Hematopoietic multipotent progenitor cell treated with erythropoietin and hydrocortisone succinate and interleukin-3 and kit ligand, for 8 days (in vitro differentiated cells): Measurements from ENCODE around the gene FAM107B.
A peak's percentile ranks its signal among the peaks of the same experiment; 100 is the strongest.

Experiments
- DNase-seq: peaks from one replicate; pipeline ENCODE4 v3.0.0-alpha.2; 2015

The FAM107B gene

DNA sequence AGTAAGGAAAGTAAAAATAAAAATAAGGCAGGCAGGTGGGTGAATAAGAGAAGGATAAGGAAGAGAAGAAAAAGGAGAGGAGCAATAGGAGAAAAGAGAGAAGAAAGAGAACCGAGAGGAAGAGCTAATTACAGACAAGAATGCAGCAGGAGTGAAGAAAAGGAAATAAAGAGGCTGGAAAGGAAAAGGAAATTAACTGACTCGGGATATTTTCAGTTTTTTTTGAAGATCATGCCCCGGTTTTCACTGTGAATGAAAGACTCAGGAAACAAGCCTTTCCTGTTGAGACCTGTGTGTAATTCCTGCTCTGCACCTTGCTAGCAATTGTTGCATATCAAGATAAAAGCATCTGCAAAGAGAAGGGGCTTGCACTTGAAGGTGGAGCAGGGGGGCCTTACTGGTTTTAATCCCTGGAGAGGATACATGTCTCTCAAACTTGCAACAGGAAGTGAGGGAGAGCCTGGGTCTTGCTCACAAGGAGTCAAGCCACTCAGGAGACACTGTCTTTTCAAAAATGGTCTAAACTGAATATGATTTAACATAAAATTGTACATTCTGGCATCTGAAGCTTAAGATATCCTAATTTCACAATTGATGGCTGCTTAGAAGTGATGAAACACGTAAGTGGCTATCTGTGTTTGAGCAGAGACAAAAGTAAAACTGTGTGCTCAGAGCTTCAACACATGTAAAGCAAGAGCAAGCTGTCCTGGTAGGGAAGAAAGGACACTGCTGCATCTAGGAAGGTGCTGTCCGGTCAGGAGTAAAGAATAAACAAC lies 157.6 kb downstream of the FAM107B start:
- DNase-seq: no peak

DNA sequence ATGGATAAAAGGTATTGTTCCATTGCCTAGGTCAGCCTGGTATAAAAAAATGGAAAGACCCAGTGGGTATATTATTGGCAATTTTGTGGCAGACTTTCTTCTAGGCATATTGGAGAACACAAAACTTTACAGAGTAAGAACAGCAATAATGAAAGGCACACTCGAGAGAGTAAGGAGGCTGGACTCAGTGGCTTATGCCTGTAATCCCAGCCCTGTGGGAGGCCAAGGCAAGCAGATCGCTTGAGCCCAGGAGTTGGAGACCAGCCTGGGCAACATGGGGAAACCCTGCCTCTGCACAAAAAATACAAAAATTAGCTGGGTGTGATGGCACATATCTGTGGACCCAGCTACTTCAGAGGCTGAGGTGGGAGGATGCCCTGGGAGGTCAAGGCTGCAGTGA lies 158.2 kb downstream of the FAM107B start:
- no peak for DNase-seq

DNA sequence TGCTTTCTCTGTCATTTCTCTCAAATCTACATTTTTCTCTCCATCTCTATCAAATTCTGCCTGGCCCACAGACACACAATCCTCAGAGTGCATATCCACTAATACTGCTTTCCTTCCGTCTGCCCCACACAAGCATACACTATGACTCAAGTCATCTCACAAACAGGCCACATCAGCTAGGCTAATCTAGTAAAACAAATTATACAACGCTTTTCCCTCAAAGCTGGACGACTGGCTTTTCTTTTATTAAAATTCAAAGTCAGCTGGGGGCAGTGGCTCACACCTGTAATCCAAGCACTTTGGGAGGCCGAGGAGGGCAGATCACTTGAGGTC lies 161.1 kb downstream of the FAM107B start:
- no peak for DNase-seq

- DNase-seq: no peak
Observed at GRCh38 chr10:14612873-14613587, 161.7 kb downstream of the FAM107B start.

DNA sequence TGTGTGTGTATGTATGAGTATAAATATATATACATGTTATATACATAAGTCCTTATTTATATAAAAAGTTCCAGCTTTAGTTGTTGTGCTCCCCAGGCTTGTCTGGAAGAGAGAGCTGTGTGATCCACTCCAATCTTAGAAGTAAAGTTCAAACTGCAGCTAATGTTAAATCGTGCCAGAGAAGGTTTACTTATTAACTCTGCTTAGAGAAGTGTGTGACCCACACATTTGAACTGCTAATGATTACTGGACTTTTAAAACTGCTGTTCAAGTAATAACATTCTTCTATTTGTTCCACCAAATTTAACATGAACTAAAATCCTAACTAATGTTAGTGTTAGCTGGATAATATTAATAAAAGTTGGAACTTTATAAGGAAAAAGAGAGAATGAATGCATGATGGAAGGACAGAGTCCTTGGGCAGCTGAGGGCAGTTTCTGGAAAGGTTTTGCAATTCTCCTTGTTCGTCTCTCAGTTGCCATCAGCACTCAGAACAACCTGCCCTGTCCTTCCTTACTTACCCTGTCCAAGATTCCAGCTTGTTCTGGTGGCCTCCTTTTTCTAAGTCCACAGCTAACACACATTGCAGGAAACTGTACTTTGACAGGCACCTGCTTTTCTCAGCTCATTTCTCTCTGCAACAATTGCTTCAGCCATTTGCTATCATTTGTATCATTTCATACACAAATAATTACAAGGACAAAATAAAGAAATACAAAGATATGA lies 162.6 kb downstream of the FAM107B start:
- no peak for DNase-seq

DNA sequence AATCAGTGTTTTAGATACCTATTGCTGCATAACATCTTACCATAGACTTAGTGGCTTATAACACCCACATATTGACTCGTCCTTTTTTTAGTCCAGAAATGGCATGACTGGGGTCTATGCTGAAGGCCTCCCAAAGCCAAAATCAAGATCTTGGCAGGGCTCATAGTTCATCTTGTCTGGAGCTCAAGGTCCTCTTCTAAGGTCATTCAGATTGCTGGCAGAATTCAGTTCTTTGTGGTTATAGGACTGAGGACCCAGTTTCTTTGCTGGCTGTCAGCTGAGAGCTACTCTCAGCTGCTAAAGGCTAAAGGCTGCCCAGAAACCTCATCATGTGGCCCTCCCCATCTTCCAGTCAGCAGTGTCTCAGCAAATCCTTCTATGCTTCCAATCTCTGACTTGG lies 165.5 kb downstream of the FAM107B start:
- DNase-seq: no peak

DNA sequence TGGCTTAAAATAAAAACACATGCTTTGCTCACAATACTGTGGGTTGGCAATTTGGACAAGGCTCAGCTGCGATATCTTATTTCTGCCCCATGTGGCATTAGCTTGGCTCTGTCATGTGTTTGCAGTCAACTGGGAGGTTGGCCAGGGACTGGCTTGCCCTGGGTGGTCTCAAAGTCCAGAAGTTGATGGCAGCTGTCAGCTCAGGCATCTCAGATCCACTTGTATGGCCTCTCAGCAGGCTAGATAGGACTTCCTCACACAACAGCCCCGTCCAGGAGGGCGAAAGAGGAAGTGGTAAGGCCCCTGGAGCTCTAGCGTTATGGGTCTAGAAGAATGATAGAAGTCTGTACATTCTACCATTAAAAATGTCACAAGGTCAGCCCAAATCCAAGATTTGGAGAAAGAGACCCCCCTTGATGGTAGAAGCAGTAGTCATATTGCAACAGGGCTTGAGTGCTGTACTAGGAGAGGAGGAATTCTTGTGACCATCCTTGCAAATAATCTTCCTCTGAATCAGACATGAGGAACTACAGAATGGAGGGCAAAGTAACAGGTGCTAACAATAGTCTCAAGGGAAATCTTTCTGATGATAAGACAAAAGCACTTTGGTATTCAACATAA lies 166.2 kb downstream of the FAM107B start:
- peak; percentile 37 for DNase-seq

- DNase-seq: no peak
Observed at GRCh38 chr10:14606633-14607032, 168.1 kb downstream of the FAM107B start.

- no peak for DNase-seq
Observed at GRCh38 chr10:14605231-14605925, 169.3 kb downstream of the FAM107B start.

DNA sequence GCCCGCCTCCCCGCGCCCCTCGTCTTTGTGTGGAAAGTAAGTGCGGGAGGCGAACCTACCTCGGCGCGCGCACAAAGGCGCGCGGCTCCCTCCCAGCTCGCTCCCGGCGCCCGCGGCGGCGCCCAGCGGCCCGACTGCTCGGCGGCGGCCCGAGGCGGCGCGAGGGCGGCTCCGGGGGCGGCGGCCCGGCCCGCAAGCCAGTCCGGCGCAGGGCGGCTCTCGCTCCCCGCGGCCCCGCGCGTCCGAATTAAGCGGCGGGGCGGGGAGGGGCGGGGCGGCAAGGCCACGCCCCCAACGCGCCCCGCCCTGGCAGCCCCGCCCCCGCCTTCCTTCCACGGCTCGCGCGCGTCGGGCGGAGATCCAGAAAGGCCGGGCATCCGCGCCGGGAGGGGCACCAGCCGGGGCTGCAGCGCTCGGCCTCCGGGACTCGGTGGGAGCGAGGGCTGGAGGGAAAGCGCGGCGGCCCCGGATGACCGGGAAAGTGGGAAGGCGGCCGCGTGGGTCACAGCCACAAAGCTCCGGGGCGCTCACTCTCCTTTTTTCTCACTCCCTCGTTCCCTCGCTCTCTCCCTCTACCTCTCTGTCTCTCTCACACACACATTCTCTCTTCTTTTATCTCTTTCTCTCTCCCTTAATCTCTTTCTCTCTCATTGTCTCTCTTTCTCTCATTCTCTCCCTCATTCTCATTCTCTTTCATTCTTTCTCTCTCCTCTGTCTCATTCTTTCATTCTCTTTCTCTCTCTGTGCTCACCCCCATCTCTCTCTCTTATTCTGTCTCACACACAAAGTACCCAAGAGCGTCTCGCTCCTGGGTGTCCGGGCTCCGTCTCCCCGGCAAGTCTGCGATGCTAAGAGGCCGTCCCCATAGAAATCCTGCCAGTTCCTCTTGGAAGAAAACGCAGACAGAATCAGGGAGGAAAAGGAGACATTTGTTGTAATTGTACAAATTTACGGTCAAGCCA lies 170.2 kb downstream of the FAM107B start:
- DNase-seq: peak; percentile 67

DNA sequence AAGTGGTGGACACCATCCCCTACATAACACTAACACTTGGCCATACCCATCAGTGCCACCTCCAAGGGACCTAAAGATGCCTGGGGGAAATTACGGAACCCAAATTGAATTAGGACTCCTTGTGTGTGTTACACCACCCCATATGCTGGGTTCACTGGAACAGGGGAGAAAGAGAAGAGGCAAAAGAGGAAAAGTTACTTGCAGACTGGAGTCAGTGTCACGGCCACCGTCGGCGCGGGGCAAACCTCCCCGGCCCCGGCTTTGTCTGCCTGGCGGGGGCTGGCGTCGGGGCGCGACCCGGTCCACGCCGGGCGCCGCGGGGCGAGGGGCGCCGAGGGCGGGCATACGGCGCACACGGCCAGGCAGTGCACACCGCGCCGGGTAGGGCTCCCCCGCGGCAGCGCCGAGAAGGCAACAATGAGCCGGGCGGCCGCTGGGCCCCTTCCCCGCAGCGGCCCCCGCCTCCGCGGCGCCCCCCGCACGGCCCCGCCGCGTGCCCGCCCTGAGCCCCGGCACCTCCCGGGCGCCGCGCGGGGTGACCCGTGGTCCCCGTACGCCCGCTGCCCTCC lies 171.1 kb downstream of the FAM107B start:
- no peak for DNase-seq

DNA sequence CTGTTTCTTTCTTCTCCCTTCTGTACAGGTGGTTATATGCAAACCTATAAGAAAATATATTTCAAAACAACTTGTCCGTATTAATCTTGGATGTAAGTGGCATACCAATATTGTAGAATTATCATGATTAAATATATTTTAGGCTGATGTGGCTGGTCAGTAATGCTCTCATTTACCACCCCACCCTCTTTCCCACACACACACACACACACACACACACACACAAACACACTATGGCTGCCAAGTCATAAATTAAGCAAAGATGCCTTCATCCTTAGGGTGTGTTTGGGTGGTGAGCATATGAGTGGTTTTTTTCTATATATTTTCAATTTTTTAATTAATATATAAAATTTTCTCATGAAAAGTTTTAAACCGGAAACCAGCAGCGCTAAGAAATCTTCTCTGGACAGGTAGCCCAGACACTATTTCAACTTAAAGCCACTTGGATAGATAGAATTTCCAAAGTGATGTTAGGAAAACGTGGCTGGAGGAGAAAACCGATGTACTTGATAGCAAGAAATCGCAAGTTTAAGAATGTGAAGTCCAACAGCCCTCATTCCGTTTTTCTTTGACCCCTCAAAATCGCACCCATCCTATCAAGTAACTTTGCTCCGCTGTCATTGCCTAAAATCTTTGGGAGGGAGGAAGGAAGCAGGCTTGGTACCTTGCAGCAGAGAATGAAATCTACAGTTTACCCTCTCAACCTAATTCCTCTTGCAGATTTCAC lies 171.7 kb downstream of the FAM107B start:
- no peak for DNase-seq

DNA sequence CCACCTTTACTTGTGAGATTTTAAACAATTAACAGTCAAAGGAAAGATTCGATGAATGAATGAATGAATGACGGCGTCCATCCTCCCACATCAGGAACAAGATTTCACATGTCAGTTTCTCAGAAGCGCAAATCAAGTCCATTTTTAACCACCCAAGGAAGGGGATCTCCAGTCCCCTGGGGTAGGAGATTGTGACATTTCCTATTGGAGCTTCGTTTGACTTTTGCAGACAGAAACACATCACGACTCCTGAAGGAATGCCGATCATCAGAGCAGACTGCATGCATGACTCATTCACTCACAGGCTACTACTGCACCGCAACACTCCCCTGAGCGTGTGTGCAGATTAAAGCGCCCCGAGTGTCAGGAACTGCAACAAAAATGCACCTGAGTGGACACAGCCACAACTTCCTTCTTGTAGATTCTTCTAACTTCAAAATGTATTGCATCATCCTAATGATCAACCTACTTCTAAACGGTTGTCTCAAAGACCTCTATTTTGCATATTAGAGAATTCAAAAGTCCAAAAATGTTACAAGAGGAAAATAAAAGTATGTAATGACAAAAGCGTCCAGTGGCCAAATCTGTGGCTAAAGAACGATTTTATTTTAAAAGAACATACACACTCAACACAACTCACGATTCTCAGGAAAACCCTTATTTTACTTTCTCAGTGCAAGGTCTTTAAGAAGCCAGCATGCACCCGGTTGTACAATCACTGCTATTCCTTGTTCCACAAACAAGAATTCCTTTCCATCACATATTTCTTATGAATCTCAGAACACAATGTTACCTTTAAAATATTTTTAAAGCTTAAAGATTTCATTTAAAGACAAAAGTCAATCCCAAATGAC lies 172.6 kb downstream of the FAM107B start:
- DNase-seq: no peak

DNA sequence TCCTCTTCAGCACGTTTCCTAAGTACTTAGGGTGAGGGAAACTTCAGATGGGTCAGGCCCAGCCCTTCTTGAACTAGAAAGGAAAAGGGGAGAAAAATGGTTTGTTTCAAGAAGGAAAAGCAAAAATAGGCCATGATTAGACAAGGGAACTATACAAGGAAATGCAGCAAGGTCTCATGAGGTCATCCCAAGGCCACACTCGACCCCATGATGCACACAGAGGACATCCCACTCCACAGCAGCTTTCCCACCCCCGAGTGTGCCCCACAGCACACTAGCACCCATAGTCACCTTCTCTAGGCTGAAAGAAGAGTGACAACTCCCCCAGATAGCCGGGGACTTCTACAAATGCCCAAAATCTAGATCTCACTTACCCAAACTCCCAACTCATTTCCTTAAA lies 173.4 kb downstream of the FAM107B start:
- DNase-seq: no peak

- no peak for DNase-seq
Observed at GRCh38 chr10:14600065-14600464, 174.6 kb downstream of the FAM107B start.

DNA sequence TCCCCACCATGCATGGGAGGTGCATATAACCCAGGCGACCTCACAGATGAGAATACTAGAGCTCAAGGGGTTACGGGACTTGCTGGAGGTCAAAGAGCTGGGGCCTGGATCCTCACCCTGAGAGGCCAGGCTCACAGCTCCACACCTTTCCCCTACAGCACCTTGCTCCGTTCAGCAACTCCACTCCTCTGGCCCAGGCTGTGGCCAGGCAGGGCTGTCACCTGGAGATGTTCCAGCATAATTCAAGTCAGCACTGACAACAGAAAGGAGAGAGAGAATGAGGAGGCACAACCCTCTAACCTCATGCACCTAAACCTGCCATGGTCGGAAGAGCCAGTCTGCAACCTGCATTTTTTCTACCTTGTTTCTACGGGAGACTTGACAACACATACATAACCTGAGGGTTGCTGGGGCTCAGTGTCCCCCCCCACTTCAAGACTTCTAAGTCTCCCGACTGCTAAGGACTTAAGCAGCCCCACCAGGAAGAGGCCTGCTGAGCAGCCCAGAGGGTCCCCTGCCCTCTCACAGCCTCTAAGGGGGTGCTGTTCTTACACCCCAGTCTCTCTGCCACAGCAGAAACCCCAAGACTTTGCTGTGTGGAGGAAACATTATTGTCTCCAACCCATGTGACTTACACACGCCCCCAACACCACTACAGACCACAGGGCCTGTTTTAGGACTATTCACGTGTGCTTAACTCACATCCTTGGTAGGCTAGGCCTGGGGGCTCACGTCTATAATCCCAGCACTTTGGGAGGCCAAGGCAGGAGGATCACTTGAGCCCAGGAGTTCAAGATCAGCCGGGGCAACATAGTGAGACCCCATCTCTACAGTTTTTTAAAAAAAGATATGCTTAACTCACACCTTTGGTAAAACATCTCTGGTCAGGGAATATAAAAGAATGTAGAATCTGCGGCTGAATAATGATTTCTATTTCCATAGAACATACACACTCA lies 175.6 kb downstream of the FAM107B start:
- no peak for DNase-seq

DNA sequence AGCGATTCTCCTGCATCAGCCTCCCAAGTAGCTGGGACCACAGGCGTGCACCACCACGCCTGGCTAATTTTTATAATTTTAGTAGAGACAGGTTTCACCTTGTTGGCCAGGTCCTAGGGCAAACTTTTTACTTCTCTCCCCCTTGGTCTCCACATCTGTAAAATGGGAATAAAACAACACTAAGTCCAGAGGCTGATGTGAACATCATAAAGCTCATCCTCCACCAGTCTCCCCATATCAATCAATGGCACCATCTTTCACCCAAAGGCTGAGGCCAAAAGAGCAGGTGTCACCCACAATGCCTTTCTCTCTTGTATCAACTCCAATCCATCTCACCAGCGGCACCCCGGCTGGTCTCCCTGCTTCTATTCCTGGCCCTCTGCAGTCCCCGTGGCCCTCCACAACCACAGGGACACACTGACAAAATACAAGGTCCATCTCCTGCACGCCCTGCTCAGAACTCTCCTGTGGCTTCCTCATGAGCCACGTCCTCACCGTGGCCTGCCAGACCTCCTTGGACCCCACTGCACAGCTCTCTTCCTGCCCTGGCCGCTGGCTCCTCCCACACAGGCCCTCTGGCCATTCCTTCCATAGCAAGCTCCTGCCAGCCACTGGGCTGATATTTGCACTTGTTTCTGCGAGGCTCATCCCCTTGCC lies 179.0 kb downstream of the FAM107B start:
- no peak for DNase-seq
